GM18499 (cell line): Measurements from ENCODE around the gene AZGP1.
"Not testable (repeated sequence)": the region's sequence is repeated elsewhere in the genome, so short reads cannot be mapped to it uniquely, and the experiment has no call there.

Experiments used
- ATAC-seq: cut with Tn5 transposase; IDR thresholded peaks from one replicate; pipeline ENCODE4 v1.9.1; 2021; ENCODE audit warnings: moderate number of reproducible peaks; ENCODE audit not compliant: insufficient read depth, unreplicated experiment

AZGP1 gene

GRCh38 chr7:99954643-99955042 lies 21.2 kb downstream of the AZGP1 start:
- not testable (repeated sequence) for ATAC-seq

DNA sequence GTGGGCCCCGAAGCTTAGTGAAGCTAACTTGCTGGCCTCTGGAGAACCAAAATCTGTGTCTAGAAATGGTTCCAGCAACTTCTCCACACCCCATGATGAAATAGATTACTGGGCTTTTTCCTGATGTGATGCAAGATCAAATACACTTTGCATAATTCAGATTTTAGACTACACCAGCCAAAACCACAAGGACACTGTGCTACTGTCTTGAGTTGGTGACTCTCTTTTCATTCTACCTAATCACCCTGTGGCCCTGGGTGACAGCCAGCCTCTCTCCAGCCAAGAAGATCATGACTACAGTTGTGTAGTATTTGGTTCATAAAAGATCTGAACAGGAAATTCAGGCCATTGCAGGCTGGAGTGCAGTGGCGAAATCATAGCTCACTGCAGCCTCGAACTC lies 22.2 kb downstream of the AZGP1 start:
- ATAC-seq = no peak

- ATAC-seq = not testable (repeated sequence)
Measured at GRCh38 chr7:99952649-99953048, 23.2 kb downstream of the AZGP1 start.

- ATAC-seq = not testable (repeated sequence)
Measured at GRCh38 chr7:99950819-99951218, 25.0 kb downstream of the AZGP1 start.

GRCh38 chr7:99949645-99950228 lies 26.1 kb downstream of the AZGP1 start:
- ATAC-seq = no peak

DNA sequence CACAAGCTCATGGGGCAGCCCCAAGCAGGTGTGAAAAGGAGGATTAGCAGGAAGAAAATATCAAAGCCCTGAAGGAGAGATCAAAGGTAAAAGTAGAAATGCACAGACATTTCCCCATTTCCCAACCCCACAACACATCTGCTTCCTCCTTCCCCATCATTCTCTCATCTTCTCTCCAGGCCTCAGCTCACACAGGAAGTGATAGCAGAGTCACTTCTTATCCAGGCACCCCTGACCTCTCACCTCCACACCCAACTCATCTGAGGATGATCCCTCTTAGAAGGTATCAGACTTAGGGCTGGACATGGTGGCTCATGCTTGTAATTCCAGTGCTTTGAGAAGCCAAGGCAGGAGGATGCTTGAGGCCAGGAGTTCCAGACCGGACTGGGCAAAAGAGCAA lies 28.2 kb downstream of the AZGP1 start:
- no peak for ATAC-seq

- no peak for ATAC-seq
Measured at GRCh38 chr7:99944497-99945070, 31.2 kb downstream of the AZGP1 start.

DNA sequence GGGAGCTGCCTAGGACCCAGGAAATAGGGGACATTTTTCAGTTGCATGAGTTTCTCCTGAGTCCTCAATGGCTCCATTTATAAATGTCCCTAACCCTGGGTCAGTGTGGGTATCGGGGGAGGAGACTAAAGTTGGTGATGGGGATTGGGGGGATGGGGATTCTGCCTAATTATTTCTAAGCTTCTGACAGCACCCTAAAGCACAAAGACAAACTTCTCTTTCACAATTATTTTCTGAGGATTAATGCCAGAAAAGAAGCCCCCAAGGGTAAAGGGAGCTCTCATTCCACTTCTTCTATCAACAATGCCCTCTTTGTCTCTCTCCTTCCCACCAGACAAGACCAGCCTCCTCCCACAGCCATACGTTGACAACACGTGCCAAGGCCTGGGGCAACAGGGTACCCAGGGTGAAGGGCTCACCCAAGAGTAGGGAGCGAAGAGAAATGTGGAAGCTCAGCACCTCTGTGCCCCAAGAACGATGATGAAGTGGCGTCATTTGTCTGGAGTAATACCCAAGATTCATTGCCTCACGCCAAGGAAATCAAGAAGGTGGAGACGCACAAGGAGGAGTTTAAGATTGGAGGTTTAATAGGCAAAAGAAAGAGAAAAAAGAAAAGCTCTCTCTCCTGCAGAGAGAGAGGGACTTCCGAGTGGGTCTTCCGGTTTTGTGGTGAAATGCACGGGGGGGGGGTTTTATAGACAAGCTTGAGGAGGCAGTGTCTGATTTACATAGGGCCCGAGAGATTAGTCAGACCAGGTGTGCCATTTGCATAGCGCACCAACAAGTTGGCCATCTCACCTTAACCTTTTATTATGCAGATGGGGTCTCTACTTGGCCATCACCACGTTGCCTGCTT lies 32.0 kb downstream of the AZGP1 start:
- ATAC-seq = no peak

- no peak for ATAC-seq
Measured at GRCh38 chr7:99938296-99938695, 37.5 kb downstream of the AZGP1 start.

GRCh38 chr7:99935009-99935408 lies 40.8 kb downstream of the AZGP1 start:
- ATAC-seq = not testable (repeated sequence)

- no peak for ATAC-seq
Measured at GRCh38 chr7:99930376-99930775, 45.5 kb downstream of the AZGP1 start.

DNA sequence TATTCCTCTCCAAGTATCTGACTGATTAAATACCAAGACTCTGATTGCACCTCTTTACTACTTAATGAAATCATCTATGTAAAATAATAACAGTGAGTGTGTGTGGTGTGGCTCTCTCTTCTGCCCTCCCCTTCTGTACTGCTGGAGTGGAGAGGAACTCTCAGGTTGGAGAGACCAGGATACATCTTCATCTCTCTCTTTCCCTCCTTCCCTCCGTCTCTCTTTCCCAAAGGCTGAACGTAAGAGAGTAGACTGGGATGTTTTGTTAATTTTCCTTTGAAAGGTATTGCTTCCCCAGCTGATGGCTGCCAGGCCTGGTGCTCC lies 46.1 kb downstream of the AZGP1 start:
- no peak for ATAC-seq

DNA sequence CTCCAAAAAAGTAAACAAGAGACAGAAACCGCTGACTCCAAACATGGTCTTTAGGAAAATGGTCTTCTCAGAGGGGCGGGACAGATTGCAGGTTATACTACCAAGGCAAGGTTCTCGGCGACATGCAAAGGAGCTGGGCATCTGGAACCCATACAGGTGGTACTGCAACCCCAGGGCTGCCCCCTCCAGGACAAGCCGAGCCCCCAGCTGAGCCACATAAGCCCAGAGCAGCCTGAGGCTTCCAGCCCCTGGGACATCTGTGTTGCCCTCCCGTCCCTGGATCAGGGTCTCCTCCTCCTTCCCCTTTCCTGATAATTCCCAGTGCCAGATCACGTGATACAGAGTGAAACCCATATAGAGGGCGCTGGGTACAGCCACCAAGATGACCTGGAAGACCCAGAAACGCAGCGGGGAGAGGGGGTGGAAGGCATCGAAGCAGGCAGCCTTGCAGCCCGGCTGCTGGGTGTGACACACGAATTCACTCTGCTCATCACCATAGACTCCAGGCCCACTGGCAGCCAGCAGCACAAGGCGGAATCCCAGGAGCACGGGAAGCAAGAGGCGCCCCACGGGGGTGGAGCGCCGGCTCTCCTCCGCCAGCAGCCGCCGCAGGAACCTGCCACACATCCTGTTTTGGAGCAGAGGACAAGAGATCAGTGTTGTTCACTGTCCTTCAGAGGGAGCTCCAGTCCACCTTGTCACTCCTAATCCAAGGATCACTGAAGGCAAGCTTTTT lies 46.7 kb downstream of the AZGP1 start, which contains the start of gene GJC3:
Gene GJC3 (minus strand): TSS at position 627 of the 736 bp plus-strand sequence. CDS start 0 bp downstream, at position 627.
- ATAC-seq = no peak

DNA sequence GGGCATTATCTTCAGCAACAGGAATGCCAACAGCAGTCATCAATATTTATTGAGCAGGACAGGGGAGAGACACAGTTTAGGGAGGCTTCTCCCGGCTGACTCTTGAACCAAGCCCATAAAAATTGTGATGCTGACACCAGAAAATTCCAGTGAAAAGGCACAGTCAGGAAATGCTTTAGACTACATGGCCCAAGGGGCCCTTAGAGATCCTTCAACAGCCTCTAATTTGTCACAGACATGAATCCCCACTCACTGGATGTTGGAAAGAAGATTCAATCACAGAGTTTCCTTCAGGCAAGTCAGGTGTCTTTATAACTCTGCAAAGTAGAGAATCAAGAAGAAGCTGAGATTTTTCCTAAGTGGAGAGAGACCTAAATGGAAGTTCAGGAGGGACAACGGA lies 47.6 kb downstream of the AZGP1 start:
- ATAC-seq = no peak

GRCh38 chr7:99927536-99927935 lies 48.3 kb downstream of the AZGP1 start:
- ATAC-seq = no peak

DNA sequence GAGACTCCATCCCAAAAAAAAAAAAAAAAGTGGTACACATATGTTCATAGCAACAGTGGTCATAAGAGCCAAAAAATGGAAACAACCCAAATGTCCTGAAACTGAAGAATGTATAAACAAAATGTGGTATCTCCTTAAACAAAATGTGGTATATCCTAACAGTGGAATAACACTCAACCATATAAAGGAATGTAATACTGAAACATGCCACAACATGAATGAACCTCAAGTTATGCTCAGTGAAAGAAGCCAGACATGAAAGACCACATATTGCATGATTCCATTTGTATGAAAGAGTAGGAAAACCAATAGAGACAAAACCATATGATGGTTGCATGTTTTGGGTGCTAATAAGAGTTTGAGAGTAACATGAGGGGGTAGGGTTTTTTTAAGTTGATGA lies 49.5 kb downstream of the AZGP1 start:
- no peak for ATAC-seq

DNA sequence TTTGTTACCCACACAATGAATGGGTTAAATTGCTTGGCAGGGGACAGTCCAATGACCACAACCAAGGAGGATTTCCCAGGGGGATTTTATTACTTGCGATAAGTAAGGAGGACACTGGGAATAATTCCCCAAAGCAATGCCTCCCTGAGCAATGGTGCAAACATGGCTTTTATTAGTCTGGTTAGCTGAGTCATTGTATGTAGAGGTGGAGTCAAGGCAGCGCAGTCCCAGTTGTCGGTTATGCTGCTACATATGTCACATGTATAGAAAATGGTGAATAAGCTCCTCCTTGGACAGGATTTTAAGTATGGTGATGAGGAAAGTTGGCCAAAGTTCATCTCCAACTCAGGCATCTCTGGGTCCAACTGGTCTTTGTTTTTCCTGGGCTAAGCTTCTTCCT lies 52.6 kb downstream of the AZGP1 start:
- ATAC-seq = no peak

GRCh38 chr7:99920149-99920548 lies 55.7 kb downstream of the AZGP1 start:
- no peak for ATAC-seq

DNA sequence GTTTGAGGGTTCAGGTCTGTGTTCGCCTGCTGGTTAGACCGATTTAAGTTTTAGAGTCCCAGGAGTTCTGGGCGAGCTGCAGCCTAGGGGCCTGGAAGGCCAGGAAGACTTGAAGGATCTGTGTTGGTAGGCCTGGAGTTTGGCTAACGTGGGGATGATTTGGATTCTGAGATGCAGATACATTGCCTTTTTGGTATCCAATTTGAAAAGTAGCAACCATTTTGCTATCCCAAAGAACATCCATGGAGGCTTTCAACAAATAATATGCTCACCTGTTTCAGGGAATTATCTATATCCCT lies 56.1 kb downstream of the AZGP1 start:
- ATAC-seq = no peak

- no peak for ATAC-seq
Measured at GRCh38 chr7:99918959-99919813, 56.6 kb downstream of the AZGP1 start, which contains the start of gene TRIM4. TRIM4 (minus strand) TSS chr7:99919530; CDS start chr7:99919401, 129 bp downstream.
